ENCODE data around the gene CIAO2B.

- TF ChIP-seq CTCF (IDR thresholded peaks at IDR 0.05) = no peak
- no peak for TF ChIP-seq POLR2AphosphoS5 (IDR thresholded peaks at IDR 0.05)
Measured at GRCh38 chr16:66913711-66914110, 20.5 kb downstream of the CIAO2B start.
